Stimulated activated CD4-positive, alpha-beta T cell treated with anti-CD3 and anti-CD28 coated beads, Interleukin-1b, Interleukin-23, amount 100 ng/mL, for 48 hours (primary cell): ENCODE results near the gene OR10S1.
"Not testable (repeated sequence)": the region's sequence is repeated elsewhere in the genome, so short reads cannot be mapped to it uniquely, and the experiment has no call there.

Experiments used
- DNase-seq: peaks from one replicate; pipeline ENCODE4 v3.0.0-alpha.2; 2020

The OR10S1 gene, protein sequence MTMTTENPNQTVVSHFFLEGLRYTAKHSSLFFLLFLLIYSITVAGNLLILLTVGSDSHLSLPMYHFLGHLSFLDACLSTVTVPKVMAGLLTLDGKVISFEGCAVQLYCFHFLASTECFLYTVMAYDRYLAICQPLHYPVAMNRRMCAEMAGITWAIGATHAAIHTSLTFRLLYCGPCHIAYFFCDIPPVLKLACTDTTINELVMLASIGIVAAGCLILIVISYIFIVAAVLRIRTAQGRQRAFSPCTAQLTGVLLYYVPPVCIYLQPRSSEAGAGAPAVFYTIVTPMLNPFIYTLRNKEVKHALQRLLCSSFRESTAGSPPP

DNA sequence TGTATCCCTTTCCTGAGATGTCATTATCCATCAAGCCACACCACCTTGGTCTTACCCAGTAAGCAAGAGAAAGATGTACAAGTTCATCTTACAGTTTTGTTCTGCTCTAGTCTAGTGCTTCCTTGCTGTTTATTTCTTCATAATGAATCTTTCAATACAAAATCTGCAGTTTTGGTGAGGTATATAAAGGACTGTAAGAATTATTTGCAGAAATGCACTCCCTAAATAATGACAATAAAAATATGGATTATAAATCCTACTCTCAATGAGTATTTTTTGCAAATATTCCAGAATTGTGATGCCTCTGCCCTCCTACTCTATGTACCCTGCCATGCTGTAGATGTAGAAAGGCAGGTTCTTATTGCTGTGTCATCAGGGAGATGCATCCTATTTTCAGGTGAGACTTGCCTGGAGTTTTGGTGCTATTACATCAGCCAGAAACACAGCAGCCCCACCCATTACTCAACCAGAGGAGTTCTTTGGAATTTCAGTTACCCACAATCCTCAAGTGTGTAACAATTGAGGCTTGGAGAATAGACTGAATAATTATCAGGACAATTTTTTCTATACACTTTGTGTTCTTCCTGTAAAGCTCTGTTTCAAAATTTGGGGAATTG is at the start of gene OR10S1:
Gene OR10S1 (minus strand): TSS at position 51 of the 617 bp plus-strand sequence. CDS start 117 bp downstream, outside the sequence.
- DNase-seq: no peak

DNA sequence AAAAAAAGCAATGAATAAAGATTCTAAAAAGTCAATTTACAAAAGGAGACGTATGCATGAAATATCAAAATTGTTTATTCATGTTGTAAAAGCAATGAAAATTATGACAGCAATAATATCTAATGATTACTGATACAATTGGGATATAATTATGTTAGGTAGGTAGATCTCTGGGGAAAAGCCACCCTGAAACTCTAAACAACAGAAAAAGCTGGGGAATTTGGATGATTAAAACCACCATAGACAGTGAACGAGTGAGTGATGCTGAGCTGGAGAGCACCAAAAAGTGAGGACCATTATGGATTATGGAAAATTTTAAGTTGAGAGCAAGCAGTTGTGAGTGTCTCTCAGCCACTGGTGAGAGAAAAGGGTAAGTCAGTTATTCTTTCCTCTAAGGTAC is 48.9 kb upstream of the OR10S1 start, which contains the start of gene OR10G8:
Gene OR10G8 (plus strand): TSS at position 301 of the 400 bp plus-strand sequence. CDS start 2,825 bp downstream, outside the sequence.
- DNase-seq: no peak

DNA sequence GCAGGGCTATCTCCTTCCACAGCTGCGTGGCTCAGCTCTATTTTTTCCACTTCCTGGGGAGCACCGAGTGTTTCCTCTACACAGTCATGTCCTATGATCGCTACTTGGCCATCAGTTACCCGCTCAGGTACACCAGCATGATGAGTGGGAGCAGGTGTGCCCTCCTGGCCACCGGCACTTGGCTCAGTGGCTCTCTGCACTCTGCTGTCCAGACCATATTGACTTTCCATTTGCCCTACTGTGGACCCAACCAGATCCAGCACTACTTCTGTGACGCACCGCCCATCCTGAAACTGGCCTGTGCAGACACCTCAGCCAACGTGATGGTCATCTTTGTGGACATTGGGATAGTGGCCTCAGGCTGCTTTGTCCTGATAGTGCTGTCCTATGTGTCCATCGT is 38.3 kb upstream of the OR10S1 start:
- not testable (repeated sequence) for DNase-seq

DNA sequence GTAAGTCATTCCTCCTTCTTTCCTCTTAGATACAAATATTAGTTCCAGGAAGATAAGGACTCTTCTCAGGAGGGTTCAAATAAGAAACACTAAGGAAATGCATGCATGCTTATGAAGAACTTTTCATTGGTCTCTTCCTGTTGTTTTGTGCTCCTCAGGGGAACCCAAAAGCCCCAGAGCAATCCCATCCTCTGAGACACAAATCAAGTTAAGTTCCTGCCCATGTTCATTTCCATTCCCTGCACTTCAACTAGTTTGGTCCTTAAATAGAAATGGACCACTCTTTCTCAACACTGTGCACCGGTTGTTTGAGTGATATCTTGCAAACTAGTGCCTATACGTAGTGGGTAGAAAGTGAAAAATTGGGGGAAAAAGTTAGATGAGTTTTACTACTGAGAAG is 35.1 kb upstream of the OR10S1 start, which contains the start of gene OR10G4:
Gene OR10G4 (plus strand): TSS at position 301 of the 400 bp plus-strand sequence. CDS start 2,578 bp downstream, outside the sequence.
- no peak for DNase-seq

DNA sequence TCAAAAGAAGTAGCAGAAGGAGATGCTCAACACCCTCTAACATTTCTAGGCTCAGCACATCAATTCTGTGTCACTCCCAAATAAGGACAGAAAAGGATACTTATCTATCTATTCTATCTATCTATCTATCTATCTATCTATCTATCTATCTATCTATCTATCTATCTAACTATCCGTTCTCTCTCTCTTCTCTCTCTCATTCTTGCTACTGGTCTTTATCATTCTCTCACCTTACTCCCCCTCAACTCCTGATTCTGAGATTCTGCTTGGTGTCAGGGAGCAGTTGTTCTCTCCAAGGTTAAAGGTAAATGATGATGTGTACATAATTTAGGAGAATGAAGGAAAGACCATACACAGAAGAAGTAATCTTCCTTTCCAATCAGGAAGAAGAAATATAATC is 17.5 kb upstream of the OR10S1 start, which contains the start of gene OR10G6:
Gene OR10G6 (minus strand): TSS at position 43 of the 400 bp plus-strand sequence. CDS start 0 bp downstream, at position 43.
- DNase-seq: no peak

DNA sequence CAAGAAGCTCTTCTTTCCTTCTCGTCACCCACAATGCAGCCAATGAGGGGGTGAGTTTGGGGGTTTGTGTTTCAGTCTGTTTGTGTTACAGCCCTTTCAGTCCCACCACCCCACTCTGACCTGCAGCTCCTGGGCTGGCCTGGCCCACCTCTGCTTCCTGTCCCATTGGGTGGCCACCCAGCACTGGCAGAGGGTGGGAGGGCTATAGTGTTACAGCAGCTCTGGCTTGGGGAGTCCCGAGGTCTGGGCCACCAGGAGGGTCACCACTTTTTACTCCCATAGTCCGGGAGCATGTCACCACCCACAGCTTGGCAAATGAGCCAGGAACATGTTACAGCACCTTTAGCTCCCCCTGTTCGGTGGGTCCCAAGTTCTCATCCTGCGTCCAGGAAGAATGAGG is 1.7 kb upstream of the OR10S1 start:
- no peak for DNase-seq

DNA sequence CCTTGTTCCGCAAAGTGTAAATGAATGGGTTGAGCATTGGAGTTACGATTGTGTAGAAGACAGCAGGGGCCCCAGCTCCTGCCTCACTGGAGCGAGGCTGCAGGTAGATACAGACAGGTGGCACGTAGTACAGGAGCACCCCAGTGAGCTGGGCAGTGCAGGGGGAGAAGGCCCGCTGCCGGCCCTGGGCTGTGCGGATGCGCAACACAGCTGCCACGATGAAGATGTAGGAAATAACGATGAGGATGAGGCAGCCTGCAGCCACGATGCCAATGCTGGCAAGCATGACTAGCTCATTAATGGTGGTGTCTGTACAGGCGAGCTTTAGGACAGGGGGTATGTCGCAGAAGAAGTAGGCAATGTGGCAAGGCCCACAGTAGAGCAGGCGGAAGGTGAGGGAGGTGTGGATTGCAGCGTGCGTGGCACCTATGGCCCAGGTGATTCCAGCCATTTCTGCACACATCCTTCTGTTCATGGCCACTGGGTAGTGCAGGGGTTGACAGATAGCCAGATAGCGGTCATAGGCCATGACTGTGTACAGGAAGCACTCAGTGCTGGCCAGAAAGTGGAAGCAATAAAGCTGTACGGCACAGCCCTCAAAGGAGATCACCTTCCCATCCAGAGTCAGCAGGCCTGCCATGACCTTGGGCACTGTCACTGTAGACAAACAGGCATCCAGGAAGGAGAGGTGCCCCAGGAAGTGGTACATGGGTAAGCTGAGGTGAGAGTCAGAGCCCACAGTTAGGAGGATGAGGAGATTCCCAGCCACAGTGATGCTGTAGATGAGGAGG is 616 bp downstream of the OR10S1 start:
- DNase-seq: no peak

DNA sequence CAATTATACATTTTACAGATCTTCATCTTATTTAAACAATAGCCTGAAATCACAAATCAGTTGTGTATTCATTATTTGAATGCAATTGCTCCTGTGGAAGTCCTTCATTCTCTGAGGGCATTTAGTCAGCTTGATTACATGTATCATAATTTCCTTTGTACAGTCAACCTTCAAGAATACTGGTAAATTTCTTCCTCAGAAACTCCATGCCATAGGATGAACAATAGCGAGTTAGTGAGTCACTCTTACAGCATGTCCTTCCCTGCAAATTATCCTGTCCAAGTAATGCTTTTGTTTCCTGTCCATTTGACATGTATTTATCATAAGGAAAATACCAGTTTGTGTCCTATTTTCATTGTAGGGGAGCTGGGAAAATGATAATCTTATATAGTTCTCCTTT is 3.8 kb downstream of the OR10S1 start:
- no peak for DNase-seq

DNA sequence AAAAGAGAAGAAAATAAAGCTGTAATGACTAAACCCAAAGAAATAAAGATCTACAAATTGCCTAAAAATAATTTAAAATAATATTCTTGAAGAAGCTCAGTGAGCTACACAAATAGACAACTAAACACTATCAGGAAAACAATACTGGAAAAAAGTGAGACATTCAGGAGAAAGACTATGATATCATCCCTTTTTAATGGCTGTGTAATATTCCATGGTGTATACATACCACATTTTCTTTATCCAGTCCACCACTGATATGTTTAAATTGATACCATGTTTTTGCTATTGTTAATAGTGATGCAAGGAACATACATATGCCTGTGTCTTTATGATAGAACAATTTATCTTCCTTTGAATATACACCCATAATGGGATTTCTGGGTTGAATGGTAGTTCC is 20.8 kb downstream of the OR10S1 start:
- DNase-seq: no peak

DNA sequence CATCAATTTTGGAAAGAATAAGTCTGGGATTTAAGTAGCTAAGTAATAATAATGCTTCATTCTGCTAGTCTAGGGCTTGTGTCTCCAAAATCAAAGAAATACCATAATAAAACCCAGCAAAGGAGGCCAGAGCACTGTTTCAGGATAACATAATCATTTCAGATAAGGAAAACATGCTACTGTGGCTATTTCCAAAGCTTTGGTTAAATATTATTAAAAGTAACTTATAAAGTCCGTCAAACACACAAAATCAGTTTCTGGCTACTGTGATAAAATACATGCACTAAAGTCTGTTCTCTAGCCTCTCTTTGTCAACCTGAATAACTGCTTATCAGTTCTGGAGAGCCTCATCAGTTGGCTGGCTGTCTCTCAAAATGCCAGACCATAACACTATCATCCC is 32.4 kb downstream of the OR10S1 start:
- DNase-seq: no peak

DNA sequence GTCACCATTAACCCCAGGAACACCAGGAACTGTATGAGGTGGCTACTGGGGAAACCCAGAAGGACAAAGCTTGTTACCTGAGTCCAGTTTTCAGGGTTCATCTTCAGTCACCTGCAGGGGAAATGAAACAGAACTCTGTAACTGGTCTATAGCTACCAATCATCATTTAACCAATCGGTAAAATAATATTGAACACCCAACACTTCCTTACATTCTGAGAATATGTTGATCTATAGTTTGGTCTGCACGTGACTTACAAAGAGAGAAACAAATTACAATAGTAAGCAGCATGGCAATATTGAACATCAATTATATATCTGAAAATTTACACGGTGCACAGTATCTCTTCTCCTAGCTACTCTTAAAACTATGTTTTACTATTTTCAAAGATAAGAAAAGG is 33.8 kb downstream of the OR10S1 start, which contains the start of gene OR6T1:
Gene OR6T1 (minus strand): TSS at position 101 of the 400 bp plus-strand sequence. CDS start 0 bp downstream, at position 101.
- no peak for DNase-seq

DNA sequence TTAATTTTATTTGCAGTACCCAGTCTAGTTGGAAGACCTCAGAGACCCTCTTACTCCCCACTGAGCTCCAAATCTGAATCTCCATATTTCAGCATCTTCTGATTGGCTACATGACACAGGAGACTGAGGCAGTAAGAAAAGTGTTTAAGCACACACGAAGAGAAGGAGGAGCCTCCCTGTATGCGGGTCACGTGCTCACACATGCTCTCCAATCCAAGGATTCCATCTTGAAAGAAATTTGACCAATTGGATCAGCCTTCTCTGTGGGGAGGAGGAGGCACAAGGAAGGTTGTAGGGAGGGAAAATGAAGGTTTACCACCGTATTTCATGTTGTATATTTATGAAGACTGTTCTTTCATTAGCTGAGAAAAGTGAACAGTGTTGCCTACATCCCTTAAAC is 35.2 kb downstream of the OR10S1 start:
- DNase-seq: no peak

DNA sequence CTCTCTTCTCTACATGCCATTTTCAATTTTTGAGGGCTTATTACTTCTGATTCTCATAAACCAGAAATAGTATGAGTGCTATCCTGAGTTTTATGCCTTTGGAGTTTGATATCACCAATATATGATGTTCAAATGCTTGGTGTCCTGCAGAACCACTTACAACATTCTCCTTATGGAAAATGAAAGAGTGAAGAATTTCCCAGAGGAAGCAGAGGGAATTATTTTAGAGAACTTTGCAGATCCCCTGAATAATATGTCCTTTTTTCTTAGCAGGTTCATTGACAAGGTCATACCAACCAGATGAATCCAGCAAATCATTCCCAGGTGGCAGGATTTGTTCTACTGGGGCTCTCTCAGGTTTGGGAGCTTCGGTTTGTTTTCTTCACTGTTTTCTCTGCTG is 38.3 kb downstream of the OR10S1 start, which contains the start of gene OR4D5:
Gene OR4D5 (plus strand): TSS at position 301 of the 400 bp plus-strand sequence. CDS start 0 bp downstream, at position 301.
- DNase-seq: no peak
